Muscle of back (tissue), 10 donors: ENCODE measurements around the gene CSNK1A1. TPM values are rescaled to one million over a fixed set of nuclear protein-coding genes. Genes with fewer than 3 reads are reported as not detected.

Source experiments
- polyA plus RNA-seq, 10 donors: library from polyadenylated mRNA; unstranded; fragments of 120-200 nt; gene quantifications; one replicate each; pipeline ENCODE4 v1.2.1, GENCODE V29; 2013; ENCODE audit not compliant: insufficient read length in 10 of 10

Gene CSNK1A1
- polyA plus RNA-seq, 10 donors: 98.0 to 164 (median 134) TPM

Other genes starting within 250 kb of the CSNK1A1 start
- 10 to 100 TPM; 11.4 to 26.9 (median 16.5) TPM for gene GRPEL2, start 205.9 kb downstream of the CSNK1A1 start, polyA plus RNA-seq
- gene PCYOX1L, start 193.4 kb downstream of the CSNK1A1 start, polyA plus RNA-seq: 10 to 100 TPM in 3 of 10 donors, 1 to 10 TPM in 7; 7.1 to 11.7 (median 9.0) TPM
- gene IL17B, start 172.1 kb downstream of the CSNK1A1 start, polyA plus RNA-seq: 100 to 1,000 TPM; 114 to 256 (median 193) TPM
- 1 to 10 TPM; 3.5 to 6.1 (median 4.5) TPM for gene ARHGEF37, start 30.1 kb upstream of the CSNK1A1 start, polyA plus RNA-seq
- 1 to 10 TPM; 3.5 to 9.0 (median 6.3) TPM for gene PPARGC1B, start 178.9 kb upstream of the CSNK1A1 start, polyA plus RNA-seq